ENCODE measurements around the gene SLC2A10.

GRCh38 chr20:46741924-46742668, 32.6 kb downstream of the SLC2A10 start:
- TF ChIP-seq CTCF (IDR thresholded peaks at IDR 0.05) (no peak), POLR2A (IDR thresholded peaks at IDR 0.05) (no peak)

Data from adrenal gland (tissue), 5 donors.